ENCODE measurements around the gene S100A11. TPM values are rescaled to one million over a fixed set of nuclear protein-coding genes. Genes with fewer than 3 reads are reported as not detected.

The S100A11 gene
- total and polyA plus RNA-seq, 9 of the 15 experiments (the other 6 are each of a cell fraction or from before 2014, with no cell fraction given) = 131 to 808 (median 235) TPM

GRCh38 chr1:152047730-152048415, 11.1 kb upstream of the S100A11 start (continued):
- TF ChIP-seq RUNX1 (IDR thresholded peaks at IDR 0.05; ENCODE audit: low read depth) = no peak
- no peak for TF ChIP-seq NR2F6 (CRISPR knock-in tag; IDR thresholded peaks at IDR 0.05)
- no peak for TF ChIP-seq NR1H2 (CRISPR knock-in tag; IDR thresholded peaks at IDR 0.05)
- peak; percentile 99 for TF ChIP-seq CC2D1A (IDR thresholded peaks at IDR 0.05)
- TF ChIP-seq GABPB2 (CRISPR knock-in tag; conservative IDR thresholded peaks at IDR 0.05) = no peak
- no peak for TF ChIP-seq PTRF (tag; IDR thresholded peaks at IDR 0.05)
- 0 out of 2 replicates have a peak, but pooled peaks have one; percentile 16 for TF ChIP-seq ZBTB17 (CRISPR knock-in tag; IDR thresholded peaks at IDR 0.05)
- TF ChIP-seq ELF1 (tag; IDR thresholded peaks at IDR 0.05) = peak; percentile 78
- TF ChIP-seq TFAP4 (CRISPR knock-in tag; IDR thresholded peaks at IDR 0.05; ENCODE audit: borderline replicate concordance) = peak; percentile 82
- peak; percentile 59 for TF ChIP-seq FOS (IDR thresholded peaks at IDR 0.05; ENCODE audit: extremely low read depth, insufficient read length)
- TF ChIP-seq HDAC6 (IDR thresholded peaks at IDR 0.05; ENCODE audit: low read depth, low read length) = no peak
- TF ChIP-seq SIX5 (IDR thresholded peaks at IDR 0.05; ENCODE audit: borderline replicate concordance in 1 of 2, insufficient read depth in 1 of 2, low read depth in 1 of 2, low read length in 2 of 2) = no peak
- TF ChIP-seq ZNF316 (IDR thresholded peaks at IDR 0.05) = peak; percentile 16; the same call in 1 of the 2 replicates
- peak; percentile 20 for TF ChIP-seq SETDB1 (IDR thresholded peaks at IDR 0.05; ENCODE audit: low read length)
- no peak for TF ChIP-seq RERE (CRISPR knock-in tag; IDR thresholded peaks at IDR 0.05; ENCODE audit: borderline replicate concordance)
- TF ChIP-seq FIP1L1 (IDR thresholded peaks at IDR 0.05; ENCODE audit: low read depth, low read length, poor library complexity, severe bottlenecking) = no peak
- no peak for TF ChIP-seq NR3C1 (CRISPR knock-in tag; IDR thresholded peaks at IDR 0.05)
- 0 out of 2 replicates have a peak, but pooled peaks have one; percentile 66 for TF ChIP-seq ZBTB9 (CRISPR knock-in tag; IDR thresholded peaks at IDR 0.05)
- no peak for TF ChIP-seq NR2C1 (IDR thresholded peaks at IDR 0.05)
- TF ChIP-seq NR2C1 (tag; IDR thresholded peaks at IDR 0.05) = no peak
- TF ChIP-seq ARHGAP35 (IDR thresholded peaks at IDR 0.05; ENCODE audit: partially characterized antibody) = no peak
- no peak for TF ChIP-seq HLTF (IDR thresholded peaks at IDR 0.05)
- peak in 1 of 2 experiments; percentile 62; a peak in 1 of 4 replicates for TF ChIP-seq HDAC1 (IDR thresholded peaks at IDR 0.05)
